CD4-positive, alpha-beta T cell (primary cell): ENCODE data around the gene RNF41. TPM values are rescaled to one million over a fixed set of nuclear protein-coding genes. Genes with fewer than 3 reads are reported as not detected.

Source experiments
- ATAC-seq: fragments of 200-7000 bp; cut with Tn5 transposase; one replicate; pipeline ENCODE4 v1.10.0; 2022; ENCODE audit warnings: mild to moderate bottlenecking; ENCODE audit not compliant: poor library complexity
- CTCF ChIA-PET: fragments of 350-600 bp; sonication (Branson Sonifier 250); formaldehyde crosslinking; loops from one replicate; lab custom pipeline; 2021; ENCODE audit warnings: antibody characterized with exemption, inconsistent platforms; lab: Charles Lee
- POLR2A ChIA-PET: fragments of 350-600 bp; sonication (Branson Sonifier 250); formaldehyde crosslinking; loops from one replicate; lab custom pipeline; 2021; ENCODE audit warnings: antibody characterized with exemption, inconsistent platforms; lab: Charles Lee
- DNase-seq, 14 experiments: peaks; one replicate each; pipeline ENCODE4 v3.0.0-alpha.2; 2013 to 2020; ENCODE audit warnings: mixed read lengths in 2 of 14
- H3K27ac ChIP-seq, 2 donors: one replicate each; pipeline versions ENCODE4 v1.5.1 to v1.7.0; 2013; ENCODE audit warnings: low read length in 2 of 2, low read depth in 1 of 2, mild to moderate bottlenecking in 1 of 2
- H3K27me3 ChIP-seq, 2 experiments: 1 replicate in 1 of 2; 2 replicates in 1 of 2; pipeline versions ENCODE4 v1.6.1 to v1.7.0; 2013; ENCODE audit warnings: low read length in 2 of 2, control low read depth in 1 of 2, mild to moderate bottlenecking in 1 of 2, moderate library complexity in 1 of 2; ENCODE audit not compliant: insufficient read depth in 2 of 2, control insufficient read depth in 1 of 2
- H3K36me3 ChIP-seq: one replicate; pipeline ENCODE4 v1.6.1; 2013; ENCODE audit warnings: low read length, control low read depth; ENCODE audit not compliant: insufficient read depth
- H3K4me1 ChIP-seq: one replicate; pipeline ENCODE4 v1.6.1; 2013; ENCODE audit warnings: low read length, control low read depth; ENCODE audit not compliant: insufficient read depth
- H3K4me3 ChIP-seq: one replicate; pipeline ENCODE4 v1.5.1; 2013; ENCODE audit warnings: mild to moderate bottlenecking, low read length, moderate library complexity
- H3K9me3 ChIP-seq, 2 experiments: 1 replicate in 1 of 2; 2 replicates in 1 of 2; pipeline versions ENCODE4 v1.6.1 to v1.7.0; 2013; ENCODE audit warnings: low read length in 2 of 2, mild to moderate bottlenecking in 2 of 2, control low read depth in 1 of 2, moderate library complexity in 1 of 2; ENCODE audit not compliant: control insufficient read depth in 1 of 2, insufficient read depth in 1 of 2
- H3K27ac Mint-ChIP-seq: one replicate; pipeline ENCODE4 v1.8.0; 2020; ENCODE audit warnings: mixed read lengths
- H3K27me3 Mint-ChIP-seq: one replicate; pipeline ENCODE4 v1.8.0; 2021; ENCODE audit warnings: mixed read lengths
- H3K36me3 Mint-ChIP-seq: one replicate; pipeline ENCODE4 v1.8.0; 2021; ENCODE audit warnings: low read depth, mixed read lengths
- H3K4me1 Mint-ChIP-seq: one replicate; pipeline ENCODE4 v1.8.0; 2021; ENCODE audit warnings: low read depth, mixed read lengths
- H3K4me3 Mint-ChIP-seq: one replicate; pipeline ENCODE4 v1.8.0; 2020; ENCODE audit warnings: mild to moderate bottlenecking, mixed read lengths
- H3K9me3 Mint-ChIP-seq: one replicate; pipeline ENCODE4 v1.8.0; 2020; ENCODE audit warnings: mixed read lengths
- intact Hi-C, 2 experiments: fragments of 100-400 bp; cut with DNase I in 1 of 2; cut with micrococcal nuclease in 1 of 2; formaldehyde crosslinking; loops; one replicate each; pipeline versions ENCODE4 v1.15.1 to v1.9.0; 2023 to 2025; cut with DNase I, micrococcal nuclease
- total RNA-seq, 174 experiments: library from RNA in 2 of 174; stranded (reverse) in 2 of 174; gene quantifications; one replicate each; pipeline ENCODE4 v1.2.3 and lab custom pipeline; 2021 to 2026
- TF ChIP-seq, protein P1 (sequence below): fragments of 200-600 bp; IDR thresholded peaks from one replicate; pipeline ENCODE4 v1.8.0; 2022; ENCODE audit warnings: antibody characterized with exemption, mild to moderate bottlenecking

RNF41 gene
- total RNA-seq, 2 experiments from 2014 or later: 28.0 to 32.4 TPM

DNA sequence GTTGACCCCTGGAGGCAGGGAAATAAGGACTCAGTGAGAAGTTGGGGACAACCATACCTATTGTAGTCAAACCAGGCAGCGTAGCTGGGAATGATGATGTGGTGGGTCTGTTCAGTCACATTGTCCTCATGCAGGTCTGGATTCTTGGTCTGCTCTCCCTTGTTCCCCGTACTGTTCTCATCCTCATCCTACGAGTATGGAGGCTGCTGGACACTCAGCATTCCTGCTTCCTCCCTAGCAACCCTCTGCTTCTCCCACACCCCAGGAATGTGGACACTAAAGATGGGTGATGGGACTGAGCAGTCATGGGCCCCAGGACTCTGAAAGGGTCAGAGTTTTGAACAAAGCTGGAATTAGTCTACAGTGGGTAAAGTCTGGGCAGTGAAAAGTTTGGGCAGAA, 43.4 kb downstream of the RNF41 start:
- DNase-seq (no peak), ATAC-seq (no peak)
- TF ChIP-seq, protein P1, sequence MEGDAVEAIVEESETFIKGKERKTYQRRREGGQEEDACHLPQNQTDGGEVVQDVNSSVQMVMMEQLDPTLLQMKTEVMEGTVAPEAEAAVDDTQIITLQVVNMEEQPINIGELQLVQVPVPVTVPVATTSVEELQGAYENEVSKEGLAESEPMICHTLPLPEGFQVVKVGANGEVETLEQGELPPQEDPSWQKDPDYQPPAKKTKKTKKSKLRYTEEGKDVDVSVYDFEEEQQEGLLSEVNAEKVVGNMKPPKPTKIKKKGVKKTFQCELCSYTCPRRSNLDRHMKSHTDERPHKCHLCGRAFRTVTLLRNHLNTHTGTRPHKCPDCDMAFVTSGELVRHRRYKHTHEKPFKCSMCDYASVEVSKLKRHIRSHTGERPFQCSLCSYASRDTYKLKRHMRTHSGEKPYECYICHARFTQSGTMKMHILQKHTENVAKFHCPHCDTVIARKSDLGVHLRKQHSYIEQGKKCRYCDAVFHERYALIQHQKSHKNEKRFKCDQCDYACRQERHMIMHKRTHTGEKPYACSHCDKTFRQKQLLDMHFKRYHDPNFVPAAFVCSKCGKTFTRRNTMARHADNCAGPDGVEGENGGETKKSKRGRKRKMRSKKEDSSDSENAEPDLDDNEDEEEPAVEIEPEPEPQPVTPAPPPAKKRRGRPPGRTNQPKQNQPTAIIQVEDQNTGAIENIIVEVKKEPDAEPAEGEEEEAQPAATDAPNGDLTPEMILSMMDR: no peak
- no peak overlapping the region for H3K4me3 Mint-ChIP-seq
- Histone ChIP-seq H3K4me1 (no peaks in the 10 kb centered on the region), H3K27me3 (no peaks in the 10 kb centered on the region), H3K4me3 (no peak overlapping the region), H3K36me3 (peaks cover 77% of the 10 kb centered on the region), H3K27ac (no peak overlapping the region), H3K9me3 (no peaks in the 10 kb centered on the region)
- peaks cover 87% of the 10 kb centered on the region for H3K36me3 Mint-ChIP-seq
- intact Hi-C loops: no loop called here
- ChIA-PET POLR2A (interaction anchor here (0.8 to 0.9 kb wide), 2 partner anchors 11 to 20 kb away, joined by 3 to 4 read pairs; partner anchors contain the start of genes MYL6 and SMARCC2), CTCF (interaction anchor here (1.0 to 2.3 kb wide), 3 partner anchors 11 to 52 kb away, joined by 3 to 6 read pairs (median 4); partner anchors contain the start of gene SMARCC2)
- no peaks in the 10 kb centered on the region for H3K4me1 Mint-ChIP-seq
- H3K27ac Mint-ChIP-seq: no peak overlapping the region
- H3K27me3 Mint-ChIP-seq: no peaks in the 10 kb centered on the region
- H3K9me3 Mint-ChIP-seq: no peaks in the 10 kb centered on the region

DNA sequence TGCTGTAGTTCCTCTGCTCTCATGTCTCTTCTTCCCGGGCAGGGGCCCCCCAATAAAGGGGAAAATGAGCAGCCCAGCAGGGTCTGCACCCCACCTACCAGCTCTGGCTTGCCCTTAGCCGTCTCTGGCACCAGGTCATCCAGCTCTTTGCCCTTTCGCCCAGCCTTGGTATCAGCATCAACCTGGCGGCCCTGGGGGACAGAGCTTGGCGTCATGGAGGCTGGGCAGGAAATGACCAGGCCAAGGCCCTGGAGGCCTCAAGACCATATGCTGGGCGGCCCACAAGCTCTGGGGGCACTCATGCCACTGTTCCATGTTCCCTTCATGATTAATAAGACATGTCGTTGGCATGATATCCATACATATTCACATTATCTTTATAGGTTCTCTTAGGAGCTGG, 48.9 kb downstream of the RNF41 start:
- no peaks in the 10 kb centered on the region for H3K27me3 Mint-ChIP-seq
- H3K27ac Mint-ChIP-seq: no peak overlapping the region
- H3K36me3 Mint-ChIP-seq: peaks cover 88% of the 10 kb centered on the region
- Histone ChIP-seq H3K27ac (no peak overlapping the region), H3K36me3 (peaks cover 86% of the 10 kb centered on the region), H3K4me1 (no peaks in the 10 kb centered on the region), H3K4me3 (no peak overlapping the region), H3K9me3 (no peaks in the 10 kb centered on the region), H3K27me3 (no peaks in the 10 kb centered on the region)
- no peaks in the 10 kb centered on the region for H3K9me3 Mint-ChIP-seq
- H3K4me1 Mint-ChIP-seq: no peaks in the 10 kb centered on the region
- DNase-seq (no peak), ATAC-seq (no peak)
- CTCF ChIA-PET: interaction anchor here (0.7 kb wide), 1 partner anchor 86 kb away, joined by 3 read pairs; the partner anchor contains the start of gene ANKRD52
- POLR2A ChIA-PET: interaction anchor here (1.0 to 1.4 kb wide), 2 partner anchors 15 to 17 kb away, joined by 3 to 5 read pairs; partner anchors contain the start of gene SMARCC2
- TF ChIP-seq, protein P1: no peak
- intact Hi-C loops: no loop called here
- H3K4me3 Mint-ChIP-seq: no peak overlapping the region

DNA sequence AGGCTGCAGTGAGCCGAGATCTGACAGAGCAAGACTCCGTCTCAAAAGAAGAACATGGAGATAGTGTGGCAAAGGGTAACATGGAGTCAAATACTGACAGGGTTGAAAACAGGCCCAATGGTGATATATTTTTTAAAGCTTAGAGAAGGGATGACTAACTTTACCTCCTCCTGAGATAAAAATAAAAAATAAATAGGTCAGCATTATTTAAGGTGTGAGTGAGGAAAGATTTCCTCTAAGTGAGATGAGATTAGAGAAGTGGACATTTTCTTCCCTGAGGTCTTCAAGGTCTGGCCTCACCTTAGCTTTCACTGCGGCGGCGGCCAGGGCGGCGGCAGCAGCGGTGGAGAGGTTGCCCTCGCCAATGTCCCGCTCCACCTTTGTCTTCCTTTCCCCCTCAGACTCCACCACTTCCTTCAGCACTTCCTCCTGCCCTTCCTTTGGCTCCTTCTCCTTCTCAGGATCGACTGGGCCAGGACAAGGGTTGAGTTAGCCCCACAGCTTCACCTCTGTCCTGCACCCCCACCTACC, 52.4 kb downstream of the RNF41 start:
- H3K27me3 Mint-ChIP-seq: no peaks in the 10 kb centered on the region
- Histone ChIP-seq H3K27me3 (no peaks in the 10 kb centered on the region), H3K36me3 (peaks cover 96% of the 10 kb centered on the region), H3K4me3 (no peak overlapping the region), H3K4me1 (no peaks in the 10 kb centered on the region), H3K9me3 (no peaks in the 10 kb centered on the region), H3K27ac (no peak overlapping the region)
- no peak for ATAC-seq
- H3K27ac Mint-ChIP-seq: no peak overlapping the region
- DNase-seq: no peak
- H3K4me1 Mint-ChIP-seq: no peaks in the 10 kb centered on the region
- no peaks in the 10 kb centered on the region for H3K9me3 Mint-ChIP-seq
- intact Hi-C loops: no loop called here
- H3K4me3 Mint-ChIP-seq: no peak overlapping the region
- peaks cover 87% of the 10 kb centered on the region for H3K36me3 Mint-ChIP-seq
- TF ChIP-seq, protein P1: no peak
- POLR2A ChIA-PET: interaction anchor here (0.6 to 1.2 kb wide), 3 partner anchors 8 to 53 kb away, joined by 3 read pairs; no protein-coding TSS in a partner anchor
- CTCF ChIA-PET: interaction anchor here (2.0 kb wide), 2 partner anchors 19 to 20 kb away, joined by 6 read pairs; partner anchors contain the start of gene SMARCC2
